Thoracic aorta (tissue), 2 donors: ENCODE data around the gene TLE4. TPM values are rescaled to one million over a fixed set of nuclear protein-coding genes. Genes with fewer than 3 reads are reported as not detected.

ENCODE experiments used
- ATAC-seq: fragments of 150-250 bp; one replicate; pipeline ENCODE4 v1.8.0; 2017; ENCODE audit warnings: low read depth; ENCODE audit not compliant: insufficient number of reproducible peaks, low FRiP score
- DNase-seq: peaks from one replicate; pipeline ENCODE4 v3.0.0-alpha.2; 2020; ENCODE audit warnings: low spot score
- H3K27ac ChIP-seq, 2 donors: fragments of 200-600 bp; sonication (generic); 1 replicate in 1 of 2; 2 replicates in 1 of 2; pipeline ENCODE4 v1.5.1; 2016; ENCODE audit warnings: mild to moderate bottlenecking in 2 of 2, moderate library complexity in 2 of 2
- H3K27me3 ChIP-seq: fragments of 200-600 bp; sonication (generic); replicated peaks from 2 replicates; pipeline ENCODE4 v1.6.0; 2016; ENCODE audit warnings: mild to moderate bottlenecking; ENCODE audit not compliant: insufficient read depth
- H3K36me3 ChIP-seq: fragments of 200-600 bp; sonication (generic); one replicate; pipeline ENCODE4 v1.5.1; 2016
- H3K4me1 ChIP-seq, 2 donors: fragments of 200-600 bp; sonication (generic); 1 replicate in 1 of 2; 2 replicates in 1 of 2; pipeline versions ENCODE4 v1.5.1 to v1.6.0; 2016; ENCODE audit warnings: low read depth in 2 of 2, mild to moderate bottlenecking in 1 of 2; ENCODE audit not compliant: control insufficient read depth in 1 of 2
- H3K4me3 ChIP-seq: fragments of 200-600 bp; sonication (generic); 2 replicates; pipeline ENCODE4 v1.5.1; 2016; ENCODE audit warnings: mild to moderate bottlenecking
- H3K9me3 ChIP-seq: fragments of 200-600 bp; sonication (generic); 2 replicates; pipeline ENCODE4 v1.5.1; 2016
- CTCF ChIP-seq: fragments of 200-600 bp; sonication (generic); IDR thresholded peaks from one replicate; pipeline ENCODE4 v1.5.1; 2019; ENCODE audit warnings: antibody characterized with exemption
- total RNA-seq, 2 donors: library from RNA; depleted of rRNA; stranded (reverse); fragments of >200 nt; gene quantifications; one replicate each; pipeline versions ENCODE4 v1.1.0 to v1.2.3, GENCODE V29; 2016

TLE4 gene
- total RNA-seq, 2 donors from 2014 or later: 19.7 to 44.1 TPM

GRCh38 chr9:79591458-79591857, 19.7 kb downstream of the TLE4 start:
- Histone ChIP-seq H3K4me3 (no peak overlapping the region), H3K9me3 (no peaks in the 10 kb centered on the region), H3K27ac (no peak overlapping the region), H3K4me1 (no peaks in the 10 kb centered on the region), H3K36me3 (no peaks in the 10 kb centered on the region), H3K27me3 (no peaks in the 10 kb centered on the region)
- no peak for DNase-seq
- TF ChIP-seq CTCF: no peak
- ATAC-seq: no peak

DNA sequence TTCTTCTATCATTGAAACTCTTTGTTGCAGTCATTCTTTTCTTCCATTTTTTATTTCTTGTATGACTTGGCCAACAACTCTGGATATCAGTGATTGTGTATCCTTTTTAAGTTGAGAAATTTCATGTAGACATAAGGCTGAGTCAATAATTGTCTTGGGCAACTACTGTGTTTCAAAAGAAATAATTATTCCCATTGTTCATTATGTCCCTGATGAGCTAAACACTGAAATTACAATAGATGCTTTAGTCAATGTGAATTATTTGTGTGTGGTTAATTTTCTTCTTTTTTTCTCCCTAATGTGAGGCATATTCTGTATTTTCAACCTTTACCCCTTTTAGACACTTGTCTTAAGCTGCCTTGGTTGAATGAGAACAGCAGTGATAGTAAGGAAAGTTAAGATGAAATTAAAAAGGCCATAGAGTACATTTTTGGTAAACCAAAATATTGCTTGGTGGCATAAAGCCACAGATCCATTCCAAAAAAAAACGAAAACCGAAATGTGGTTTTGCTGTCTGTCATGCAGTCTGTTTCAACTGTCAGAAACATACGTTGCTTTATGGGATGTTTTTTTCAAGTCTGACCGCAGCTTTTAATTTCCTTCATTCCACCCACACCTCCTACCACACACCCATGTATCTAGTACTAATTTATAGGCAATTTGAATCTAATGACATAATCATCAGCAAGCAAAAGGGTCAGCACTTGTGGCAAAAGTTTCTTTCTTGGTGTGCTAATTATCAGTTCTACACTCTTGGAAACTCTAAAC, 21.1 kb downstream of the TLE4 start:
- ATAC-seq (no peak), DNase-seq (no peak)
- no peak for TF ChIP-seq CTCF
- Histone ChIP-seq H3K4me1 (no peaks in the 10 kb centered on the region), H3K36me3 (no peaks in the 10 kb centered on the region), H3K27ac (no peak overlapping the region), H3K9me3 (no peaks in the 10 kb centered on the region), H3K27me3 (no peaks in the 10 kb centered on the region), H3K4me3 (no peak overlapping the region)

- Histone ChIP-seq H3K4me1 (no peaks in the 10 kb centered on the region), H3K9me3 (peaks cover 9% of the 10 kb centered on the region), H3K36me3 (no peaks in the 10 kb centered on the region), H3K4me3 (no peak overlapping the region), H3K27me3 (no peaks in the 10 kb centered on the region), H3K27ac (no peak overlapping the region)
- no peak for TF ChIP-seq CTCF
- ATAC-seq (no peak), DNase-seq (no peak)
These were observed 27.0 kb downstream of the TLE4 start for GRCh38 chr9:79598562-79599345.

- ATAC-seq (no peak), DNase-seq (no peak)
- Histone ChIP-seq H3K27me3 (no peaks in the 10 kb centered on the region), H3K4me1 (no peaks in the 10 kb centered on the region), H3K36me3 (no peaks in the 10 kb centered on the region), H3K9me3 (peaks cover 9% of the 10 kb centered on the region), H3K27ac (no peak overlapping the region), H3K4me3 (no peak overlapping the region)
- no peak for TF ChIP-seq CTCF
These were observed 28.7 kb downstream of the TLE4 start for GRCh38 chr9:79600466-79600865.

DNA sequence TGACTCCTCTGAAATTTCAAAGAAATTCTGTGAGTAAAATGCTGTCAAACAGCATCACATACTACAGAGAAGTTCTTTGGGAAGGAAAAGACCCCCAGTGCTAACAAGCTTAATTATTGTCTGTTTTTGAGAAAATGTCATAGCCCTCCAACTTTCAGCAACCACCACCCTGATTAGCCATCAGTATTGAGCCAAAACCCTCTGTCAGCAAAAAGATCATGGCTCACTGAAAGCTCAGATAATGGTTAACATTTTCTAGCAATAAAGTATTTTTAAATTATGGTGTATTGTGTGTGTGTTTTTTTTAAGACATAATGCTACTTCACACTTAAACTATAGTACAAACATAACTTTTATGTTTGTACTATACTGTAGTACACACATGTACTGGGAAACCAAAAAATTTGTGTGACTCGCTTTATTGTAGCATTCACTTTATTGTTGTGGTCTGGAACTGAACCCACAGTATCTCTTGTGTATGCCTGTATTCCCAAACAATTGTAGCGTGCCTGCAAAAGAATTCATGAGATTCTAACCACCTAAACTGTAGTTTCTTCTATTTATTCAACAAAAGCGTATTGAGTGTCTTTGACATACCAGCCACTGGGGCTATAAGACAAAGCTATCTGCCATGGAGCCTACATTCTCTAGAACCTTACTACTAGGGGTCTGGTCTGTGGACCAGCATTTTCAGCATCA, 31.6 kb downstream of the TLE4 start:
- Histone ChIP-seq H3K9me3 (peaks cover 14% of the 10 kb centered on the region), H3K27ac (no peak overlapping the region), H3K4me3 (no peak overlapping the region), H3K27me3 (no peaks in the 10 kb centered on the region), H3K4me1 (no peaks in the 10 kb centered on the region), H3K36me3 (no peaks in the 10 kb centered on the region)
- DNase-seq (no peak), ATAC-seq (no peak)
- no peak for TF ChIP-seq CTCF
